ENCODE measurements around the gene ELAVL4.

DNA sequence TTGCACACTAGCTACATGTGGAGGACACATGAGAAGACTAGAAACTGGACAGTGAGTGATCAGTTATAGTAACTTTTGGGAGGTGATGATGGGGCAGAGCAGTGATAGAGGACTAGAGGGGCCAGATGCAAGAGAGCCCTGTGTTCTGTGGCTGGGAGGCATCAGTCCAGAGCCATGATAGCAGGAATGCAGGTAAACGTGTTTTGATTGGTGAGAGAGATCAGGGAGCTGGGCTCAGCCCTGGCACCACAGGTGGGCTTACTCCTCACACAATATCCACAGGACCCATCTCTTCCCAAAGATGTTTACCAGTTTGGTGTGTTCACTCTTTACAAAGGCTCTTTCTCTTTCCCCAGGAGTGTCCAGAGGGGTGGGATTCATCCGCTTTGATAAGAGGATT, 86.5 kb downstream of the ELAVL4 start:
- TF ChIP-seq, protein P1, sequence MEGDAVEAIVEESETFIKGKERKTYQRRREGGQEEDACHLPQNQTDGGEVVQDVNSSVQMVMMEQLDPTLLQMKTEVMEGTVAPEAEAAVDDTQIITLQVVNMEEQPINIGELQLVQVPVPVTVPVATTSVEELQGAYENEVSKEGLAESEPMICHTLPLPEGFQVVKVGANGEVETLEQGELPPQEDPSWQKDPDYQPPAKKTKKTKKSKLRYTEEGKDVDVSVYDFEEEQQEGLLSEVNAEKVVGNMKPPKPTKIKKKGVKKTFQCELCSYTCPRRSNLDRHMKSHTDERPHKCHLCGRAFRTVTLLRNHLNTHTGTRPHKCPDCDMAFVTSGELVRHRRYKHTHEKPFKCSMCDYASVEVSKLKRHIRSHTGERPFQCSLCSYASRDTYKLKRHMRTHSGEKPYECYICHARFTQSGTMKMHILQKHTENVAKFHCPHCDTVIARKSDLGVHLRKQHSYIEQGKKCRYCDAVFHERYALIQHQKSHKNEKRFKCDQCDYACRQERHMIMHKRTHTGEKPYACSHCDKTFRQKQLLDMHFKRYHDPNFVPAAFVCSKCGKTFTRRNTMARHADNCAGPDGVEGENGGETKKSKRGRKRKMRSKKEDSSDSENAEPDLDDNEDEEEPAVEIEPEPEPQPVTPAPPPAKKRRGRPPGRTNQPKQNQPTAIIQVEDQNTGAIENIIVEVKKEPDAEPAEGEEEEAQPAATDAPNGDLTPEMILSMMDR (conservative IDR thresholded peaks at IDR 0.05; ENCODE audit: low read depth, low read length): no peak
- no peak for TF ChIP-seq EZH2 (IDR thresholded peaks at IDR 0.05; ENCODE audit: borderline replicate concordance, low read depth, low read length, poor library complexity, severe bottlenecking)

All from A673 (cell line).